AG10803 (cell line): ENCODE measurements around the gene ZNF205.

Experiments
- DNase-seq: peaks from one replicate; pipeline ENCODE4 v3.0.0; 2010; ENCODE audit warnings: low read depth
- H3K4me3 ChIP-seq: 2 replicates; pipeline ENCODE4 v1.5.1; 2011; ENCODE audit warnings: mild to moderate bottlenecking, low read length, control low read depth
- CTCF ChIP-seq: conservative IDR thresholded peaks from 2 replicates; pipeline ENCODE4 v1.5.1; 2011; ENCODE audit warnings: mild to moderate bottlenecking, low read length, control low read depth, inconsistent platforms

Gene ZNF205

GRCh38 chr16:3094289-3095027 lies 17.9 kb upstream of the ZNF205 start:
- peak; percentile 53 for TF ChIP-seq CTCF
- peak; percentile 22 for DNase-seq
- no peak overlapping the region for H3K4me3 ChIP-seq

DNA sequence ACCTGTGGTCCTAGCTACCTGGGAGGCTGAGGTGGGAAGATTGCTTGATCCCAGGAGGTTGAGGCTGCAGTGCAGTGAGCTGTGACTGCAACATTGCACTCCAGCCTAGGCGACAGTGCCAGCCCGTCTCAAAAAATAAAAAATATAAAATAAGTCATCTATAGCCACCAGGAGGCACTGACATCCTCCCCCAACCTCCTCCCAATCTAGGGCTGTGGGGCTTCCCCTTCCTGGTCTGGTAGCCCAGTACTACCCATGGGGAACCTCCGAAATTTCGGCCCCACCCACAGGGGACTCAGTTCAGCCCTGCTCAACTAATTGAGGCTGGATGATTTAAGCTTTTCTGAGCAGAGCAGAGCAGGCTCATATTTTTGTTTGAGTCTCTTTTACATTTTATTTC lies 16.5 kb upstream of the ZNF205 start:
- H3K4me3 ChIP-seq = no peak overlapping the region
- TF ChIP-seq CTCF = peak; percentile 29
- DNase-seq = no peak

DNA sequence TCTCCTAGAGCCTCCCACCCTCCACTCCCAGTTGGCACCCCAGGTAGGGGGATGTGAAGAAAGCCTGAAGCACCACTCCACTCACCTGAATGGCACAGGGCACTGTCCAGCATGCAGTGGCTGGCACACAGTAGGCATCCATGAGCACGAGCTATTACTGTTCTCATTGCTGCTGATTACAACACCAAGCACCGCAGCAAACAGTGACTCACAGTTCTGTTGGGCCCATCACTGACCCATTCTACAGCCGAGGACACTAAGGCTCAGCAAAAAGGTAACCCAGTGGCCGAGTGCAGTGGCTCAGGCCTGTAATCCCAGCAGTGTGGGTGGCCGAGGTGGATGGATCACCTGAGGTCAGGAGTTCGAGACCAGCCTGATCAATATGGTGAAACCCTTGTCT lies 16.0 kb upstream of the ZNF205 start:
- H3K4me3 ChIP-seq = no peak overlapping the region
- DNase-seq = no peak
- no peak for TF ChIP-seq CTCF

GRCh38 chr16:3097266-3097665 lies 15.1 kb upstream of the ZNF205 start:
- no peak for TF ChIP-seq CTCF
- no peak overlapping the region for H3K4me3 ChIP-seq
- no peak for DNase-seq

DNA sequence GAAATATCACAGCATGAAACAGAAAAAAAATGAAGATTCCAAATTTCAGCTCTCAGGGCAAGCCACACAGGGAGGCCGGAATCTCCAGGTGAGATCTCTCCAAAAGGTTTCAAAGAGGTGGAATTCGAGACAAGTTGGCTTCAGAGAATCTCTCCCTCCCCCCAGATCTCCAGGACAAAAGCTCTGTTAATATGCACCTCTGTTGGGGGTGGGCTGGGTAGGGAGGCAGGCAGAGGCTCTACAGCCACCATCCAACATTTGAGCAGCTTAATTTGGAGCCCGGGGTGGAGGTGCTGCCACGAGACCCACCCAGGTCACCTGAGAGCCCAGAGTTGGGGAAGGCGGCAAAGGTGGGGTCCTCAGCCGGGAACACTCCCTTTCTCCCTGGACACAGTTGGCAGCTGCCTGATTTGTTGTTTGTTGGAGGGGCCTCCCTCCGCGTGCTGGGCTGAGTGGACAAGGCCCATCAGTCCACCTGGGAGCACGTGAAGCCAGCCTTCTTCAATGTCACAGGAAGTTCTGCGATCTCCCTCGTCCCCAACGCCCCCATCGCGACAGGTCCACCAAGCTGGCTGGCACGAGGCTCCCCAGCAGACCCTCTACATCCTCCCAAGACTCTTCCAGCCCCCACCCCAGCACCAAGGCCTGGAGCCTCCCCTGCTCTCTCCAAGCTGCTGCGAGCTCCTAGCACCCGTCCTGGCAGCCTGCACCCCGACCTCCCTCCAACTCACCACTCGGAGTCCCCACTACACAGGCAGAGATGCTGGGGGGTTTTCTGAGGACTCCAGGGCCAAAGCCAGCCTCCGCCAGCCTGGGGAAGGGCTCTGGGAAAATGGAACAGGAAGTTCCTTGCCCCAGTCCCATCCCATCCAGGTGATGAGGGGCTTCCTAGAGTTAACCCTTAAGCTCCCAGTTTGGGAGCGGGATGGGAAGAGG lies 13.7 kb upstream of the ZNF205 start, which contains the start of gene ZSCAN10:
Gene ZSCAN10, minus strand, starts transcription at position 836 of the 936 bp plus-strand sequence. CDS start 6,357 bp downstream, outside the sequence.
- TF ChIP-seq CTCF = no peak
- H3K4me3 ChIP-seq = peak within 1 kb of the TSS; percentile 30; the same call in 1 of the 2 replicates
- DNase-seq = no peak

- H3K4me3 ChIP-seq = no peak overlapping the region
- no peak for TF ChIP-seq CTCF
- DNase-seq = no peak
Observed at GRCh38 chr16:3099395-3099731, 13.0 kb upstream of the ZNF205 start.
